Measurements from ENCODE around the gene DNAAF2.
"Not testable (repeated sequence)": the region's sequence is repeated elsewhere in the genome, so short reads cannot be mapped to it uniquely, and the experiment has no call there.

DNAAF2 gene

GRCh38 chr14:49659526-49660455 lies 24.7 kb upstream of the DNAAF2 start:
- no peak overlapping the region for H3K4me3 ChIP-seq (ENCODE audit: low read depth, low read length)
- no peak for DNase-seq (ENCODE audit: low read depth)
- no peak for TF ChIP-seq CTCF (IDR thresholded peaks at IDR 0.05; ENCODE audit: insufficient read depth, low read depth, low read length, missing control alignments)

- H3K4me3 ChIP-seq (ENCODE audit: low read depth, low read length); DNase-seq (ENCODE audit: low read depth): not testable (repeated sequence)
Observed at GRCh38 chr14:49657500-49657899, 22.5 kb upstream of the DNAAF2 start.

- no peak overlapping the region for H3K4me3 ChIP-seq (ENCODE audit: low read depth, low read length)
- no peak for TF ChIP-seq CTCF (IDR thresholded peaks at IDR 0.05; ENCODE audit: insufficient read depth, low read depth, low read length, missing control alignments)
Observed at GRCh38 chr14:49654511-49654910, 19.5 kb upstream of the DNAAF2 start.

GRCh38 chr14:49653508-49653907 lies 18.5 kb upstream of the DNAAF2 start:
- H3K4me3 ChIP-seq (ENCODE audit: low read depth, low read length) = no peak overlapping the region
- TF ChIP-seq CTCF (IDR thresholded peaks at IDR 0.05; ENCODE audit: insufficient read depth, low read depth, low read length, missing control alignments) = no peak
- DNase-seq (ENCODE audit: low read depth) = no peak

More at GRCh38 chr14:49654511-49654910, 19.5 kb upstream of the DNAAF2 start:
- no peak for DNase-seq (ENCODE audit: low read depth)

GRCh38 chr14:49642163-49642562 lies 7.1 kb upstream of the DNAAF2 start:
- no peak for TF ChIP-seq CTCF (IDR thresholded peaks at IDR 0.05; ENCODE audit: insufficient read depth, low read depth, low read length, missing control alignments)
- no peak for DNase-seq (ENCODE audit: low read depth)
- H3K4me3 ChIP-seq (ENCODE audit: low read depth, low read length) = no peak overlapping the region

- no peak for TF ChIP-seq CTCF (IDR thresholded peaks at IDR 0.05; ENCODE audit: insufficient read depth, low read depth, low read length, missing control alignments)
- peak; percentile 26 for DNase-seq (ENCODE audit: low read depth)
- 0 out of 2 replicates have a peak overlapping the region, but pooled peaks have one; percentile 10 for H3K4me3 ChIP-seq (ENCODE audit: low read depth, low read length)
Observed at GRCh38 chr14:49641697-49642129, 6.7 kb upstream of the DNAAF2 start.

GRCh38 chr14:49640540-49641417 lies 5.7 kb upstream of the DNAAF2 start:
- no peak for TF ChIP-seq CTCF (IDR thresholded peaks at IDR 0.05; ENCODE audit: insufficient read depth, low read depth, low read length, missing control alignments)
- no peak overlapping the region for H3K4me3 ChIP-seq (ENCODE audit: low read depth, low read length)
- DNase-seq (ENCODE audit: low read depth) = no peak

Data from GM12865 (cell line).